HG03342 (cell line): Measurements from ENCODE around the gene PLEKHA6.
"Not testable (repeated sequence)": the region's sequence is repeated elsewhere in the genome, so short reads cannot be mapped to it uniquely, and the experiment has no call there.

ENCODE experiments used
- ATAC-seq: cut with Tn5 transposase; IDR thresholded peaks from one replicate; pipeline ENCODE4 v1.9.1; 2021; ENCODE audit warnings: mild to moderate bottlenecking, moderate library complexity; ENCODE audit not compliant: unreplicated experiment

Gene PLEKHA6

DNA sequence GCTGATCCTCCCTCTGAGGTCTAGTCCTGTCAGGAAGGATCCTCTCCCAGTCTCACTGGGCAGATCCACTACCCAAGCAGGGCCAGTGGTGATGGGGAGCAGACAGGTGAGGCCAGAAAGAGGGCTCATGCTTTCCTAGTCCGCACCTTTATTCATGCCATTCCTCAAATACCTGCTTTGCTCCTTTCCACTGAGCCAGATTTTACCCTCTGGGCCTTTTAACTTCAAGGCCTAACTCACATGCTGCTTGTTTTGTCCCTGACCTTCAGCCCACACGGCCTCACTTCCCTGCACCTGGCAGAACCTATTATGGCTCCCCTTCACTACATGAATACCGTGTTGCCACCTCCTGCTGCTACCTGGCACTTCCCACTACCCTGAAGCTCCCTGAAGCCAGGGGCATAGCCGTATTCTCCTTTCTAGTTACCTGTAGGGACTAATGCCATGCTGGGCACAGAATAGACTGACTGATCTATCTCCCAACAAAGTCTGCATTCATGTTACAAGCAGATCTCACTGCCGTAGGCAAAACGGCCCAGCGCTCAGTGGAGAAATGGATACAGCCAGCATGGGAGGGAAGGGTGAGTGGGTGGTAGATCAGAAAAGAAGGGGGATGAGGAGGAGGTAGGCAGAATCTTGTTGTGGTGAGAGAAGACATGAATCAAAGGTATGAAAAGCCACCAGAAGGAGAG lies 109.8 kb downstream of the PLEKHA6 start:
- no peak for ATAC-seq

DNA sequence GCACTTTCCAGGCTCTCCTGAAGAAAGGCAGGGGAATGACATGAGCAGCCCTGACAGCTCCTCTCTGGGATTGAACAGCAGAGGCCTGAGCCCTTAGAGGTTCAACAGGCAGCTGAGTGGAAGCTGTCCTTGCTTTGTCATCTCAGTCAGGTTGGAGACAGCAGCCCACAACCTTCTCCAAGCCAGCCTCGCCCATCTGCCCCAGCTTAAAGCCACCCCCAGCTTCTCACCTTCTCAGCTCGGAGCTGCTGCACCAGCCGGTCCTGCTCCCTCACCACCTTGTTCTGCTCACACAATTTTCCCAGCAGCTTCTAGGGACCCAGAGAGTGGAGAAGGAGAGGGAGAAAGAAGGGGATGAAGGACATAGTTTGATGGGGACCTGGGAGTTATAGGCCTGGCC lies 110.8 kb downstream of the PLEKHA6 start:
- ATAC-seq, result no peak

- no peak for ATAC-seq
Observed at GRCh38 chr1:204246876-204247275, 112.9 kb downstream of the PLEKHA6 start.

DNA sequence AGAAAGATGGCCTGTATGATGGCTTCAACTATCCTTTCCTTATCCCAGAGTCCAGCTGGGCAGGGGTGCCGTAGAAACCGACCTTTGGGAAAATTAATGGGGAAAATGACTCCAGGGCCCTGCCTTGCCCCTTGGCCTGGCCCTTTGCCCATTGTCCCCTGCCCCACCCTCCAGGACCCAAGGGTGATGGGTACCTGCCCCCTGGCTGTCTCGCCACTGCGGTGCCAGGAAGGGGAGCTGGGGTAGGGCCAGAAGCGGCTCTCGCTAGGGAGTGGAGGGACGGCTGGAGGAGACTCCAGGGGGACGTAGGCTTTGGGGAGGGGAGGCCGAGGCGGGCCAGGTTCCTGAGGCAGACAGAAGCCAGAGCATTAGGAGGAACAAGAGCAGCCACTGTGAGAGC lies 116.8 kb downstream of the PLEKHA6 start:
- no peak for ATAC-seq

DNA sequence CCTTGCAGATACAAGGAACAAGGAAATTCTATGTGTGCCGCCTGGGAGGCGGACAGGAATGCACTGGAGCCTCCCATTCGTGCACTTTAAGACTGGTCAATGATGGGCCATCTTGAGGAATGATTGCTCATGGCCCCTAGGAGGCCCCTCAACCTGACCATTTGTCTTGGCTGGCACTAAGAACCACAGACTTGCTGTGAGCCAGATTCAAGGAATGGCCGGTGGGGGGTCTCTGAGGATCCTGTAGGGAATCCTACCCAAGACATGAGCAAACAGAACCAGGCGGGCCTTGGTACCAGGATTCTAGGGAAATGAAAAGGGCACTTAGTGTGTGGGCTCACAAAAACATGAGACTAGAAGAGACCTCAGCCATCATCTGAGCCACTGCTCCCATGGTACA lies 117.8 kb downstream of the PLEKHA6 start:
- no peak for ATAC-seq

- no peak for ATAC-seq
Observed at GRCh38 chr1:204241050-204241449, 118.7 kb downstream of the PLEKHA6 start.

DNA sequence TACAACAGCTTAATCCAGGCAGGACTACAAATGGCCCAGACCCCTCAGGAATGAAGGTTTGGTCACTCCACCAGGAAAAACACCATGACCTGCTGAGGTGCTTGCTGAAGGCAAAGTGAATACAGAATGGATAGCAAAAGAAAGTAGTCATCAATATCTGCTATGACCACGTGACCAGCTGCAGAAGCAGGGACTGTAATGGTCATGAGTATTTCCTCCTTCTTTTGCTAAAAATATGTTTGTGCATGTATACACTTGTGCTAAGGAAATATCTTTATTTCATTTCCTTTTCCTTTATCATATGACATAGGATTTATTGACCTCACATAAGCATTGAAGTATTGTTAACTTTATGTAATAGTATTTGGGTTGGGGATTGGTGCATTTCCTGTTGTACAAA lies 119.5 kb downstream of the PLEKHA6 start:
- ATAC-seq, result no peak

GRCh38 chr1:204239401-204239800 lies 120.3 kb downstream of the PLEKHA6 start:
- ATAC-seq, result not testable (repeated sequence)

DNA sequence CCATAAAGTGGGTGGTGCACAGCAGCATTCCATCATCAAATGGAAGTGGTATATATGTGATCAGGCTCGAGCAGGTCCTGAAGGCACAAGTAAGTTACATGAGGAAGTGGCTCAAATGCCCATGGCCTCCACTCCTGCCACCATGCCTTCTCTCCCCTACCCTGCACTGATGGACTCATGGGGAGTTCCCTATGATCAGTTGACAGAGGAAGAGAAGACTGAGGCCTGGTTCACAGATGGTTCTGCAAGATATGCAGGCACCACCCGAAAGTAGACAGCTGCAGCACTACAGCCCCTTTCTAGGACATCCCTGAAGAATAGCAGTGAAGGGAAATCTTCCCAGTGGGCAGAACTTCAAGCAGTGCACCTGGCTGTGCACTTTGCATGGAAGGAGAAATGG lies 121.2 kb downstream of the PLEKHA6 start:
- ATAC-seq, result not testable (repeated sequence)

DNA sequence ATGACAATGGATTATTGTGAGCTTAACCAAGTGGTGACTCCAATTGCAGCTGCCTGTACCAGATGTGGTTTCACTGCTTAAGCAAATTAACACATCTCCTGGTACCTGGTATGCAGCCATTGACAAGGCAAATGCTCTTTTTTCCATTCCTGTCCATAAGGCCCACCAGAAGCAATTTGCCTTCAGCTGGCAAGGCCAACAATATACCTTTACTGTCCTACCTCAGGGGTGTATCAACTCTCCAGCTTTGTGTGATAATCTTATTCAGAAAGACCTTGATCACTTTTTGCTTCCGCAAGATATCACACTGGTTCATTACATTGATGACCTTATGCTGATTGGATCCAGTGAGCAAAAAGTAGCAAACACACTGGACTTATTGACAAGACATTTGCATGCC lies 122.2 kb downstream of the PLEKHA6 start:
- ATAC-seq, result not testable (repeated sequence)

DNA sequence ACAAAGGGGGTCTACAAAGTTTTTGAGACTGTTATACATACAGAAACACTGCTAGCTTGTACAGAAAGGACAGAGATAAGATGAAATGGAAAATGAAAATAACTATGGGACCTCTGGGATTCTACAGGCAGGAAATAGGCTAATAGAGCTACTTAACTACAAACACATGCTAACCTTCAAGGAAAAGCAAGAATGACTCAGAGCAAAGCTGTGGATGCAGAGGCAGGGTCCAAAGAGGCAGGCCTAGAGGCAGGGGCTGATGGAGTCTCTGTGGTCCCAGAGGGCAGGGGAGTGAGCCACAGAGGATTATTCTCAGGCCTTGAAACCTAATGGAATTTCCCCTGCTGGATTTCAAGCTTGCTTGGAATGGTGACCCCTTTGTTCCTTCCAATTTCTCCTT lies 127.2 kb downstream of the PLEKHA6 start:
- ATAC-seq, result no peak

DNA sequence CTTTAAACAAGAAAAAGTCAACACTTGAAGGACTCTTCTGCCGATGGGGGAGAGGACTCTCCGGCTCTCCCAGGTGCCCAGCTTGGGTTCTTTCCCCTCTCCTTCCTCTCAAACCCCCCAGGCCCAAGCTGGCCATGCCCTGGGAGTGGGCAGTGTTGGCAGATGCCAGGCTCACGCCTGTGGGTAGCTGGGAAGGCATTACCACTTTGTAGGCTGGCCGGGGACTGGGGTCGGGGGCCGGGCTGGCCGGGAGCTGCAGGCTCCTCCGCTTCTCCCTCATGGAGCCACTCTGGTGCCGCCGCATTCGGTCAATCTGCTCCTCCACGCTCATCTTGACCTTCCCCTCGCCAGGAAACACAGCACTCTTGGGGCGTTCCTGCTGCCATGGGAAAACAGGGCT lies 129.5 kb downstream of the PLEKHA6 start:
- ATAC-seq, result no peak

DNA sequence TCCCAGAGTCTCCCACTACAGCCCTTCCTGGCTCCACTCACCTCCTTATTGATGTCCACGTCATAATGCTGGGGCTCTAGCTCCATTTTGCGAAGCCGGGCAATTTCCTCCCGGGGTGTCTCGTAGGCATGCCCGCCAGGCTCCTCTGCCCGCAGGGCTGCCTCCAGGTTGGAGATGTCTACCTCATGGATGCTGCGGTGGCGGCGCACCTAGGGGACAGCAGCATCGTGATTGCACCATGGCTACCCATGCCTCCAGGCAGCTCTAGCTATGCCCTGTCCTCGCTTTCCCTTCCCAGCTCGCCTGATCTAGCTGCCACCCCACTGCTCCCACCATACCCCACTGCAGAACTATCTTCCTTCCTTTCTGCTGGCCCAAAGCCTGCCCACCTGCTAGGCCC lies 130.8 kb downstream of the PLEKHA6 start:
- ATAC-seq, result no peak

DNA sequence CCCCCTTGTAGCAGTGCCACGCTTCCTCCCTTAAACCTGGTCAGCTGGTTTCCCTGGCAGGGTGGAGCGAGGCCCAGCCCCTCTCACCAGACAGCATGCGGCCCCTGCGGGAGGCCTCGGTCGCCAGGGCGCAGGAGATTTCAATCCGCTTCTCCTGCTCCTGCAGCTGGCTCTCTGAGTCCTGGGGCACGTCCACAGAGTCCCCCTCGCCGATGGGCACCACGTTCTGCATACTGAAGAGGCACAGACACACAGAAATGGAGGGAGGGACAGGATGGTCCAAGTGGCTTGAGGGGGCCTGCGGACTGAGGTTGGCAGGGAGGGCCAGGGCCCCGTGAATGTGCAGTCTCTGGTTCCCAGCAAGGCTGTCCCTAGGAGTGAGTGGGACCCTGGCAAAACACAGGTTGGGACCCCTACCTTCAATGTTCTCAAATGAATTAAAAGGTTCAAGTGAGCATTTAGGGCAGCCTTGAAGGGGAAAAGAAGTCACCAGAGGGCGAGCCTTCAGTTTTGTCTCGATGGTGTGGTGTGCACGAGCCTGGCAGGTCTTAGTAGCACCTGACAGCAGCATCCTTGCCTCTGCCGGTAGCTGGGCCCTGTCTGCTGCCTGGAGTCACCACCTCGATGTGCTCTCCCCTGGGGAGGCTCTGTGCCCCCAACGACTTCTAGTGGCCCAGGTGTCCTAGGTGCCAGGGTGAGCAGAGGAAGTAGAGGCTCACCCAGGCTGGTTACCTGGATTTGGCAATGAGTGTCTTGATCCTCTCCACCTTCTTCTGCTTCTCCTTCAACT lies 131.5 kb downstream of the PLEKHA6 start:
- no peak for ATAC-seq

GRCh38 chr1:204227351-204227750 lies 132.4 kb downstream of the PLEKHA6 start:
- ATAC-seq, result no peak

DNA sequence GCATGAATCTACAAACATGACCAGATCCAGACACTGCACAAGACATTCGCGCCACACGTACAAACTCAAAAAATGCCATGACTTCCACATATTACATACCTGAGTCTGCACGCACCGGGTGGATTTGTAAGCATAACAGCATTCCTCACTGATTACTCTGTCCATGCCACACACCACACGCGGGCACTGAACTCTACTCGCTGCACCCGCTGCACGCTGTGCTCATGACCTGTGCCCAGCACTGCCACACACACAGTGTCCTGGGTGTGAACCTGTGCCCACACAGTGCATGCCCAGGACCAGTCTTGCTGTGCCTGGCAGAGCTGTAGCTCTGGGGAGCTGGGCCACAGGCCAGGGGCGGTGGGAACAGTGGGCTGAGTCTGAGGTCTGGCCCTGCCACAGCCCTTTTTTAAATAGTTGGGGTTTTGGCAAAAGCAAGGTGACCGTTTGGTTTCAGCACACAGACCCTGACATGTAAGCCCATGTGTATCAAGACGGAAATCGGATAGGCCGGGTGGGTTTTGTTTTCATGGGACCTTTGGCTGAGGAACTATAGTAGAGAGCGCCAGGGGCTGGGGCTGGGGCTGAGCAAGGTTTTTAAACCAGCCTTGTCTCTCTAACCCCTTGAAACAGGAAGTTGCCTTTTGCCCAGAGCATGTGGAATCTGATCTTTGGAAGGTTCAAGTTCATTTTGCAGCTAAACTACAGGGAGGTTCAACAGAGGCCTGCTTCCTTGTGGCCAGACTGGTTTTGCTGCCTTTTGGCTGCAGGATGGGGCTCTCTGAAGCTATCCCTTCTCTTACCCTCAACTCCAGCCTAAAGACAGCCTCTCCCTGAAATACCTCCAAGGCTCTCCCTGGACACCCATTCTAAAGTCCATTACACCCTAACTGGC lies 133.6 kb downstream of the PLEKHA6 start:
- no peak for ATAC-seq

GRCh38 chr1:204224655-204225054 lies 135.1 kb downstream of the PLEKHA6 start:
- ATAC-seq, result no peak

DNA sequence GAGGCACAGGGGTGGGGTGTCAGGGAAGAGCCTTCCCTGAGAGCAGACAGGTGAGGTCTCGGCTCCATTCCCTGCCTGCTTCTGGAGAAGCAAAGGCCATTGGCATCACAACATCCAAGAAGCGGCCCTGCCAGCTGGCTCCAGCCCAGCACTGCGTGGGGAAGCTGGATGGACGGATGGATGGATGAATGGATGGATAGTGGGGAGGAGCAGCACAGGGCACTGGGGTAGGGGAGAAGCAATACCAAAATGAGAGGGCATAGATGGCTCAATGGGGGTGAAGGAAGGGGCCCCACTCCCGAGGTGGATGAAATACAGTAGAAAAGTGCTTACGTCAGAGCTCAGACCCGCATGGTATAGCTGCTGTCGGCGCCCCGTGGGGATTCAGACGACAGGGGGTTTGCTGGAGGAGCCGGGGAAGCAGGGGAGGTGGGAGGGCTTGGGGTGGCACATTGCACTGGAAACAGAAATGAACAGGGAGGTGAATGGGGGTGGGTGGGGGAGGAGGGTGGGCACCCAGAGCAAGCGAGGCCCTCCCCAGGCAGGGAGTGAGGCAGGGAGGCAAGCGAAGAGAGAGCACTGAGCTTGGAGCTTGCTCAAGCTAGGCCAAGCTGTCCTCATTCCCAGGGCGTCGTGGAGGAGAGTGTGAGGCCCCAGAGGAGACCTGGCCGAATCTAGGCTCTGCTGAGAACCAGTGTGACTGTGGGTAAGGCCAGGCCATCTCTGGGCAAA lies 136.4 kb downstream of the PLEKHA6 start:
- no peak for ATAC-seq

DNA sequence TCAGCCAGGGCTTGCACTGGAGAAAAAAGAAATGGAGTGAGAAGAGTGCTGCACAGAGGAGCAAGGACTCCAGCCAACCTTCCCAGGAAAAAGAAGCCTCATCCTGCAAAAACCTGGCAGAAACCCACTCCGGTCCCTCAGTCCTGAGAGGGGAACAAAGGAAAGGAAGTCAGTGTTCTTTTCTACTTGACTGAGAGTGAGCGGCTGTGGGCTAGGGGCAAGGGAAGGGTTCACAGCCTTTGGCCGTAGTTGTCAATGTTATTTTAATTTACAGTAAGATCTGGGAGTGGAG lies 137.0 kb downstream of the PLEKHA6 start:
- ATAC-seq, result no peak

GRCh38 chr1:204222006-204222763 lies 137.5 kb downstream of the PLEKHA6 start:
- no peak for ATAC-seq
